Skeletal muscle satellite cell (primary cell): Measurements from ENCODE around the gene TTC28.
"Not testable (repeated sequence)": the region's sequence is repeated elsewhere in the genome, so short reads cannot be mapped to it uniquely, and the experiment has no call there.

Experiments used
- H3K27me3 ChIP-seq: 2 replicates; pipeline ENCODE4 v1.7.0; 2013; ENCODE audit warnings: low read length; ENCODE audit not compliant: control insufficient read depth, insufficient read depth
- H3K36me3 ChIP-seq: 2 replicates; pipeline ENCODE4 v1.7.0; 2013; ENCODE audit warnings: mild to moderate bottlenecking, control low read depth, low read length; ENCODE audit not compliant: insufficient read depth
- H3K4me1 ChIP-seq: 2 replicates; pipeline ENCODE4 v1.7.0; 2013; ENCODE audit warnings: low read length; ENCODE audit not compliant: control insufficient read depth, insufficient read depth
- H3K4me2 ChIP-seq: 2 replicates; pipeline ENCODE4 v1.7.0; 2013; ENCODE audit warnings: mild to moderate bottlenecking, low read length
- H3K4me3 ChIP-seq: 2 replicates; pipeline ENCODE4 v1.7.0; 2013; ENCODE audit warnings: low read length
- H3K9ac ChIP-seq: 2 replicates; pipeline ENCODE4 v1.7.0; 2013; ENCODE audit warnings: mild to moderate bottlenecking, low read depth, low read length, moderate library complexity
- H3K9me3 ChIP-seq: replicated peaks from 2 replicates; pipeline ENCODE4 v1.7.0; 2013; ENCODE audit warnings: mild to moderate bottlenecking, control low read depth, low read length

The TTC28 gene

DNA sequence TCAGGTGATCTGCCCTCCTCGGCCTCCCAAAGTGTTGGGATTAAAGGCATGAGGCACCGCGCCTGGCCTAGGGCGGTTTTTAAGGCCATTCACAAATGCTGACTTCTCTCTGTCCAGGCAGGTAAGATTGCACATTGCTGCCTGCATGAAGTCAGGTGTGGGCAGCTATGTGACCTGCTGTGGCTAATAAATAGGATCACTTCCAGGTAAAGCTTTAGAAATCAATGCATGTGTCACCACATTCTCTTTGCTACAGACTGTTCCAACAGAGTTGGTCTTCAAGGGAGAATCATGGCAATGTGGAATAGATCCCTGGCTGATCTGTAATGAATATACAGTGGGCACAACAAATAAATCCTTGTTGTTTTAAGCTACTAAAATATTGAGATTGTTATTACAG is 500.2 kb downstream of the TTC28 start:
- no peak overlapping the region for H3K4me2 ChIP-seq

DNA sequence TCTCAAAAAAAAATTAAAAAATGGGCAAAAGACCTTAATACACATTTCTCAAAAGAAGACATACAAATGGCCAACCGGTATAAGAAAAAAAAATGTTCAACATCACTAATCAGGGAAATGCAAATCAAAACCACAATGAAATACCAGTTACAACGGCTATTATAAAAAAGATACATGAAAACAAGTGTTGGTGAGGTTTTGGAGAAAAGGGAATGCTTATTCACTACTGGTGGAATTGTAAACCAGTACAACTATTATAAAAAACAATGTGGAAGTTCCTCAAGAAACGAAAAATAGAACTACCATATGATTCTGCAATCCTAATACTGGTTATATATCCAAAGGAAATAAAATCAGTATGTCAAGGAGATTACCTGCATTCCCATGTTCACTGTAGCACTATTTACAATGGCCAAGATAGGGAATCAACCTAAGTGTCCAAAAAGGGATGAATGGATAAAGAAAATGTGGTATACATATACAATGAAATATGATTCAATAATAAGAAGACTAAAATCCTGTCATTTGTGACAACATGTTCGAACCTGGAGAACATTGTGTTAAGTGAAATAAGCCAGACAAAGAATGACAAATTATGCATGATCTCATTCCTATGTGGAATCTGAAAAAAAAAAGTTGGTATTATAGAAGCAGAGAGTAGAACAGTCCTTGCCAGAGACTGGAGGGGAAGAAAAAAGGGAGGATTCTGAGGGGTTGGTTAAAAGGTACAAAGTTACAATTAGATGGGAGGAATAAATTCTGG is 503.7 kb downstream of the TTC28 start:
- Histone ChIP-seq H3K27me3 (no peaks in the 10 kb centered on the region), H3K9ac (no peak overlapping the region), H3K36me3 (no peaks in the 10 kb centered on the region), H3K4me2 (no peak overlapping the region), H3K4me1 (no peaks in the 10 kb centered on the region), H3K9me3 (no peaks in the 10 kb centered on the region), H3K4me3 (no peak overlapping the region)

More for the DNA sequence above, 500.2 kb downstream of the TTC28 start:
- H3K36me3 ChIP-seq = no peaks in the 10 kb centered on the region
- no peaks in the 10 kb centered on the region for H3K9me3 ChIP-seq
- no peaks in the 10 kb centered on the region for H3K27me3 ChIP-seq
- H3K4me3 ChIP-seq = no peak overlapping the region
- no peak overlapping the region for H3K9ac ChIP-seq
- H3K4me1 ChIP-seq = peaks cover 4% of the 10 kb centered on the region

DNA sequence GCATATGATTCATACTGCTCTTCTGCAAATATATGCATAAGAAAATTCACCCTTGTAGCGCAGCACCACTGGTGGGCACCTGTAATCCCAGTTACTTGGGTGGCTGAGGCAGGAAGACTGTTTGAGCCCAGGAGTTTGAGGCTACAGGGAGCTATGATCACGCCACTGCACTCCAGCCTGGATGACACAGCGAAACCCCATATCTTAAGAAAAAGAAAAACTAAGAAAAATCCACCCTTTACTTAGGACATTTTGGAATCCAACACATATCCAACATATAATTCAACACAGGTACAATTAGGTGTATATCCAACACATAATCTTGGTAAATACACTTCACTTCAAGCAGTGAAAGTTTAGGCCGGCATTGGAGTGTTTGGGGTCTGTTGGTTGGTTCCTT is 505.1 kb downstream of the TTC28 start:
- H3K4me1 ChIP-seq = no peaks in the 10 kb centered on the region
- no peaks in the 10 kb centered on the region for H3K9me3 ChIP-seq
- H3K9ac ChIP-seq = no peak overlapping the region
- H3K4me3 ChIP-seq = no peak overlapping the region
- H3K27me3 ChIP-seq = no peaks in the 10 kb centered on the region
- no peaks in the 10 kb centered on the region for H3K36me3 ChIP-seq
- no peak overlapping the region for H3K4me2 ChIP-seq

DNA sequence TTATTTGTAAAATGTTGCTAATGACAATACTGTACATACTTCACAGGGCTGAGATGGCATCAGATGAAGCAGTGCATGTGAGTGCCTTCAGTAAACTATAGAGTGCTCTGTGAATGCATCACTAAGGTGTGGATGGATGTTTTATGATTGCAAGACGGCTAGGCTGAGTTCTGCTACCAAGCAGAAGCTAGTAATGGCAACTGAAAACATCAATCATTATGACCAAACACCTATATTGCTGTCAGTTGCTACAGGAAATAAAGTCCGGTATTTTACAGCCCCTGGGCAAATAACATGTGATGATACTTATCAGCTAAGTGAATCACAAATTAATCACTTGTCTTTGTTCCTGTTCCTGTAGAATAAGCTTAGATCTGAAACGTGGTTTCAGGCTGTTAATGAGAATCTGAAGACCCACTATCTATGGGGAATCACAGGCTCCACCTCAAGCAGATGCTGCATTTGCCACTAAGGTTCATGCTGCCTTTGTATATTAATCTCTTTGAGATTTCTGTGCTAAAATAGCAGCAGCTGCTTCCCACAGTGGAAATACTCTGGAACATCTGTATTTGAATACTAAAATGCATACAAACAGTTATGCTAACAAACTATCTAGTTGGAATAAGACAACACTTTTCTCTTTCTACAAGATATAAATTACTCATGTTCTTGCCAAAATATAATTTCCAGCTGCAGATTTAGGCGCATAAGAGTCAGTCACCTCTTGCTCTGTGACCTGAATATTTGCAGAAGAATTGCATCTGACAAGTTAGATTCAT is 506.6 kb downstream of the TTC28 start:
- H3K9ac ChIP-seq = no peak overlapping the region
- H3K36me3 ChIP-seq = no peaks in the 10 kb centered on the region
- no peak overlapping the region for H3K4me2 ChIP-seq
- H3K4me1 ChIP-seq = no peaks in the 10 kb centered on the region
- H3K9me3 ChIP-seq = no peaks in the 10 kb centered on the region
- no peaks in the 10 kb centered on the region for H3K27me3 ChIP-seq
- no peak overlapping the region for H3K4me3 ChIP-seq

DNA sequence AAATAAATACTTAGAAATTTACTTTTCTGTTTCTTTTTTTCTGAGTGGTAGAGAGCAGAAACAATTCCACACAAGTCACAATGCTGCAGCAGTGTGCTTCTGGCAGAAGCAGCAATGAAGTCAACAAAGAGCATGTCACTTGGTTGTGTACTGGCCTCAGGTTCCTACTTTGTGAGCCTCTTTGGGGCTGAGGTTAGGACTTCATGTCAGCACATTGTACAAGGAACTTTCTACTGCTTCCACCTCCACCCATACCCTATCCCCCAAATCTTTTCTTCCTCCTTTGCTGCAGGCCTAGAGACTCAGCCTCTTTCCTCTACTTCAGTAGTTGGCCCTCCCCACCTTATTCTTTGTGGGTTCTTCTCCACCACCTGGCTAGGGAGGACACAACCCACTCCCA is 507.9 kb downstream of the TTC28 start:
- no peaks in the 10 kb centered on the region for H3K9me3 ChIP-seq
- no peaks in the 10 kb centered on the region for H3K4me1 ChIP-seq
- no peaks in the 10 kb centered on the region for H3K27me3 ChIP-seq
- H3K4me2 ChIP-seq = no peak overlapping the region
- H3K36me3 ChIP-seq = no peaks in the 10 kb centered on the region
- no peak overlapping the region for H3K9ac ChIP-seq
- no peak overlapping the region for H3K4me3 ChIP-seq

DNA sequence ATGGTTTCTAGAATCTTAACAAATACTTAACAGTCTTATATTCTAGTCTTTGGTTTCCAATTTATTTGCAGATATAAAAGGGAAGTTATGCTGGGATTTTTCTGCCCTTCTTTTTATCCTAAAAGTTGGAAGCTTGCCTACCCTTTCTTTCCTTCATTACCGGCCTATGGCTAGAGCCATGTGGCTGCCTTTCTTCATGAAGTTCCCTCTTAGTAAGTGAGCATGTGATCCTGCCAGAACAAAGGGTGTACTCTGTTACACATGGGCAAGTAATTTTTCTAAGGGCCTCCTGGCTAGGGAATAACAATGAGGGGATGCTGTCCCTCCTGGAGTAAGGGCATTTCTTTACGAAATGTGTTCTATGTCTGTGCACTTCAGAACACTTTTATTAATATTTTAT is 508.5 kb downstream of the TTC28 start:
- Histone ChIP-seq H3K9me3 (no peaks in the 10 kb centered on the region), H3K9ac (no peak overlapping the region), H3K36me3 (no peaks in the 10 kb centered on the region), H3K27me3 (no peaks in the 10 kb centered on the region), H3K4me1 (no peaks in the 10 kb centered on the region), H3K4me3 (no peak overlapping the region), H3K4me2 (no peak overlapping the region)

DNA sequence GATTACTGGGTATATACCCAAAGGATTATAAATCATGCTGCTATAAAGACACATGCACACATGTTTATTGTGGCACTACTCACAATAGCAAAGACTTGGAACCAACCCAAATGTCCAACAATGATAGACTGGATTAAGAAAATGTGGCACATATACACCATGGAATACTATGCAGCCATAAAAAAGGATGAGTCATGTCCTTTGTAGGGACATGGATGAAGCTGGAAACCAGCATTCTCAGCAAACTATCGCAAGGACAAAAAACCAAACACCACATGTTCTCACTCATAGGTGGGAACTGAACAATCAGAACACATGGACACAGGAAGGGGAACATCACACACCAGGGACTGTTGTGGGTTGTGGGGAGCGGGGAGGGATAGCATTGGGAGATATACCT is 510.3 kb downstream of the TTC28 start:
- not testable (repeated sequence) for H3K4me3 ChIP-seq, H3K4me1 ChIP-seq, H3K9me3 ChIP-seq, H3K27me3 ChIP-seq, H3K9ac ChIP-seq, H3K4me2 ChIP-seq, H3K36me3 ChIP-seq

DNA sequence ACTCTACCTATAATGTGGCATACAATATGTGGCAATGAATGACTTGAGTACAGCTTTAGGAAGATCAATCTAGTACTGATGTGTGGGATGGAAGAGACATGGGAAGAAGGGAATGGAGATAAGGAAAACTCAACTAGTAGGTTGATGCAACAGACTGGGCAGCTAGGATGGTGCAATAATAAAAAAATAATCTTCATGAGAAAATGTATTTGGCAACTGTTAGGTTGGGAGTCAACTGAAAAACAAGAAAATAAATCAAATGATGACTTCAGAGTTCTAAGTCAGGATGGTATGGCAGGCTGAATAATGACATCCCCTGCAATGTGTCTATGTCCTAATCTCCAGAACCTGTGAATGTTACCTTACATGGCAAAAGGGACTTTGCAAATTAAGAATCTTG is 523.8 kb downstream of the TTC28 start:
- no peak overlapping the region for H3K4me2 ChIP-seq
- no peaks in the 10 kb centered on the region for H3K36me3 ChIP-seq
- H3K9ac ChIP-seq = no peak overlapping the region
- no peaks in the 10 kb centered on the region for H3K27me3 ChIP-seq
- H3K4me3 ChIP-seq = no peak overlapping the region
- no peaks in the 10 kb centered on the region for H3K4me1 ChIP-seq
- no peaks in the 10 kb centered on the region for H3K9me3 ChIP-seq

DNA sequence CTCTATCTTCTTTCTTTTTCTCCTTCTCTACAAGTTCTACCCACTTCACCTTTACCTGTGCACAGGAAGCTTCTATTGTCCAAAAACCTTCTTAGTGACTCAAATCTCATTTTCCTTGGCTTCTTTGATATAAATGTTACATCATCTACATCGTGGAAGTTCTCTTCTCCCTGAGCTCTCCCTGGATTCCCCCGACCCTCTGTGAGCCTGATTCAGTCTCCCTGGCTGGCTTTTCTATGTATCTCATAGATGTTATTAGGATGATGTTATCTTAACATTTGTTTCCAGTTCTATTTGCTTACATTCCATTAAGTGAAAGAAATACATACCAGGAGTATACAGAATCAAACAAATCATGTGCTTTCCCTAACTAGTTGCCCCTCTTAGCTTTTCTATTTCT is 524.8 kb downstream of the TTC28 start:
- Histone ChIP-seq H3K36me3 (no peaks in the 10 kb centered on the region), H3K4me1 (no peaks in the 10 kb centered on the region), H3K4me2 (no peak overlapping the region), H3K27me3 (no peaks in the 10 kb centered on the region), H3K4me3 (no peak overlapping the region), H3K9ac (no peak overlapping the region), H3K9me3 (no peaks in the 10 kb centered on the region)

DNA sequence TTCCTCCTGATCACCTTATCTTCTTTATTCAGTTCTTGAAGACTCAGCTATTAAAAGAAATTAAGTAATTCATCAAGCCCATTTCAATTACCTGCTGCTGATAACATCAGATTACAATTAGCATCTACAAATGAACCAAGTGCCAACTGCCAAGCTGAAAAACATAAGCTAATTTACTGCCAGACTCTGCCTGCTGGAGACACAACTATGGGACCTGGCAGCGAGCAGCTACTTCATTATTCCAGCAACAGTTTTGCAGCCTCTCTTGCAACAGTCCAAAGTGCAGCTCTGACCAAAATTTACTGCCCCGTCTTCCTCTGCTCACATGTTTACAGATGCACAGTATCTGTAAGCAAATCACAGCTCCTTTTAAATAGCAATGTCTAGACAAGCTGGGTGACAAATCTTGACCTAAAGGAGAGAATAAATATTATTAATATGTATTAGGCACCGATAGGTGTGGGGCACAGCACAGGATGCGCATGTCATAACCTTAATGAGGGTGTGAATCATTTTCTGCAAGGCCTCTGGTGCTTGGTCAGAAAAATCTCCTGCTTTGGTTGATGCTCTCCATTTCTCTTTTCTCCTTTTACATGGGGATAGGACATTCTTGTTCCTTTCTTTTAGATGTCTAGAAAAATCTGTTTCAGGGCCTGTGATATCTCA is 528.4 kb downstream of the TTC28 start:
- Histone ChIP-seq H3K9ac (no peak overlapping the region), H3K4me3 (no peak overlapping the region), H3K27me3 (no peaks in the 10 kb centered on the region), H3K9me3 (no peaks in the 10 kb centered on the region), H3K36me3 (no peaks in the 10 kb centered on the region), H3K4me2 (no peak overlapping the region), H3K4me1 (no peaks in the 10 kb centered on the region)

DNA sequence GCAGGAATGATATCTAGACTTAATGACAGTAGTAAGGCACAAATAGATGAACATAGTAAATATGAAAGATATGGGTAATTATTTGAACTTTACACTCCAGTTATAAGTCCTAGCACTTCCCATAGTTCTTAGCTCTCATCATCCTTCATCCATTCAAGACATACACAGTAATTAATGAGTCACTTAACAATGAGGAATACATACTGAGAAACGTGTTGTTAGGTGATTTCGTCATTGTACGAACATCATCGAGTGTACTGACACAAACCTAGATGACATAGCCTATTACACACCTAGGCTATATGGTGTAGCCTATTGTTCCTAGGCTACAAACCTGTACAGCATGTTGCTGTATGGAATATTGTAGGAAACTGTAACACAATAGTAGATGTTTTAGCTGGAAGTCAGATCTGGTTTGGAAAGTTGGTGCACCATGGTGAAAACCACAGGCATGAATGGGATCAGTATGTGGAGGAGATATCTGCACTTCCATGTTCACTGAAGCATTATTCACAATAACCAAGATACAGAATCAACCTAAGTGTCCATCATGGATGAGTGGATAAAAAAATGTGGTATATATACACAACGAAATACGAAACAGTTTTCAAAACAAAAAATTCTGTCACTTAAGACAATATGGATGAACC is 530.7 kb downstream of the TTC28 start:
- Histone ChIP-seq H3K4me2 (no peak overlapping the region), H3K36me3 (no peaks in the 10 kb centered on the region), H3K9me3 (no peaks in the 10 kb centered on the region), H3K4me1 (peaks cover 3% of the 10 kb centered on the region), H3K27me3 (no peaks in the 10 kb centered on the region), H3K4me3 (no peak overlapping the region), H3K9ac (no peak overlapping the region)
